K562 (cell line): ENCODE data around the gene XPO1. TPM values are rescaled to one million over a fixed set of nuclear protein-coding genes. Genes with fewer than 3 reads are reported as not detected.

Source experiments
- ATAC-seq: fragments of 200-7000 bp; cut with Tn5 transposase; 3 replicates; pipeline ENCODE4 v1.9.1; 2020; ENCODE audit warnings: moderate library complexity
- BruUV-seq: library from RNA; stranded (reverse); fragments of 400-500 nt; replicated peaks from 2 replicates; lab custom pipeline; 2021; lab: Mats Ljungman, UMichigan
- CTCF ChIA-PET: fragments of 300-600 bp; formaldehyde crosslinking; extraction: SDS; loops from one replicate; lab custom pipeline; 2021; ENCODE audit warnings: low intra/inter-chr PET ratio; lab: Yijun Ruan, JAX
- POLR2A ChIA-PET: fragments of 300-600, 350-650 bp; sonication (Branson Sonifier 250); formaldehyde crosslinking; extraction: SDS; loops from one replicate; lab custom pipeline; 2021; ENCODE audit warnings: antibody characterized with exemption, inconsistent platforms; lab: Yijun Ruan, JAX
- DNase-seq, 4 experiments: peaks; one replicate each; pipeline versions ENCODE4 v3.0.0 to v3.0.0-alpha.2; 2011 to 2018; ENCODE audit warnings: low spot score in 3 of 4, mixed read lengths in 3 of 4; ENCODE audit errors: extremely low read depth in 1 of 4
- FAIRE-seq: peaks from 2 replicates; lab custom pipeline; 2011; peaks lifted over from hg19 to GRCh38; lab: Jason Lieb, UNC
- H2AFZ ChIP-seq: 2 replicates; pipeline ENCODE4 v1.6.0; 2011; ENCODE audit warnings: low read depth, low read length, control low read depth, inconsistent platforms
- H3K27ac ChIP-seq: fragments of 200-600 bp; 3 replicates; pipeline ENCODE4 v1.8.0; 2011; ENCODE audit warnings: low read depth, mild to moderate bottlenecking, control low read depth, inconsistent platforms, low read length, moderate library complexity, mixed read lengths; ENCODE audit errors: extremely low read depth
- H3K27me3 ChIP-seq, 2 experiments: fragments of 300-600 bp in 1 of 2; 2 replicates in 1 of 2; 3 replicates in 1 of 2; pipeline versions ENCODE4 v1.6.0 to v1.8.0; 2011; ENCODE audit warnings: inconsistent platforms in 2 of 2, low read length in 2 of 2, mild to moderate bottlenecking in 1 of 2, mixed read lengths in 1 of 2, moderate library complexity in 1 of 2; ENCODE audit not compliant: control insufficient read depth in 2 of 2, insufficient read depth in 2 of 2
- H3K36me3 ChIP-seq: fragments of 300-600 bp; 3 replicates; pipeline ENCODE4 v1.8.0; 2011; ENCODE audit warnings: mild to moderate bottlenecking, low read length, inconsistent platforms; ENCODE audit not compliant: control insufficient read depth, insufficient read depth
- H3K4me1 ChIP-seq, 2 experiments: fragments of 200-600 bp in 1 of 2; replicated peaks in 1 of 2; 2 replicates in 1 of 2; 3 replicates in 1 of 2; pipeline versions ENCODE4 v1.5.1 to v1.8.0; 2011; ENCODE audit warnings: inconsistent platforms in 2 of 2, low read length in 2 of 2, mild to moderate bottlenecking in 1 of 2, mixed read lengths in 1 of 2, moderate library complexity in 1 of 2; ENCODE audit not compliant: control insufficient read depth in 2 of 2, insufficient read depth in 2 of 2
- H3K4me2 ChIP-seq: 2 replicates; pipeline ENCODE4 v1.6.1; 2011; ENCODE audit warnings: low read length, control low read depth, inconsistent platforms, mixed read lengths; ENCODE audit not compliant: insufficient read depth
- H3K4me3 ChIP-seq: fragments of 200-600 bp; sonication (generic), shearing (Covaris generic); 2 replicates; pipeline ENCODE4 v1.5.1; 2016; ENCODE audit warnings: control low read depth, inconsistent platforms
- H3K79me2 ChIP-seq: fragments of 200-600 bp; 3 replicates; pipeline ENCODE4 v1.8.0; 2011; ENCODE audit warnings: low read length, inconsistent platforms; ENCODE audit not compliant: control insufficient read depth, insufficient read depth
- H3K9ac ChIP-seq, 2 experiments: 2 replicates each; pipeline versions ENCODE4 v1.6.0 to v1.6.1; 2011; ENCODE audit warnings: low read depth in 2 of 2, low read length in 2 of 2, control low read depth in 1 of 2, inconsistent platforms in 1 of 2, mild to moderate bottlenecking in 1 of 2, mixed read lengths in 1 of 2; ENCODE audit not compliant: insufficient read depth in 1 of 2
- H3K9me1 ChIP-seq: one replicate; pipeline ENCODE4 v1.6.0; 2011; ENCODE audit warnings: inconsistent platforms, mild to moderate bottlenecking, low read length, moderate library complexity; ENCODE audit not compliant: control insufficient read depth, insufficient read depth
- H3K9me3 ChIP-seq: replicated peaks from 2 replicates; pipeline ENCODE4 v1.5.1; 2011; ENCODE audit warnings: low read depth, low read length, inconsistent platforms; ENCODE audit not compliant: control insufficient read depth, insufficient read depth
- H4K20me1 ChIP-seq: replicated peaks from 2 replicates; pipeline ENCODE4 v1.6.1; 2011; ENCODE audit warnings: low read length, inconsistent platforms, mixed read lengths; ENCODE audit not compliant: control insufficient read depth, insufficient read depth
- ARID1B ChIP-seq: fragments of 450-650 bp; IDR thresholded peaks from 2 replicates; pipeline ENCODE4 v1.6.1; 2016; ENCODE audit warnings: antibody characterized with exemption, mild to moderate bottlenecking, inconsistent platforms
- ARNT ChIP-seq, 2 experiments: fragments of 450-650 bp; IDR thresholded peaks; 2 replicates each; pipeline ENCODE4 v1.6.1; 2016; ENCODE audit warnings: mild to moderate bottlenecking in 1 of 2
- CBFA2T3 ChIP-seq: fragments of 450-650 bp; IDR thresholded peaks from 2 replicates; pipeline ENCODE4 v1.6.1; 2017
- CTBP1 ChIP-seq: fragments of 450-650 bp; IDR thresholded peaks from 2 replicates; pipeline ENCODE4 v1.6.1; 2016; ENCODE audit warnings: borderline replicate concordance
- DEAF1 ChIP-seq: fragments of 450-650 bp; formaldehyde crosslinking; IDR thresholded peaks from 2 replicates; pipeline ENCODE4 v1.4.0; 2020; ENCODE audit warnings: mild to moderate bottlenecking, moderate library complexity
- MEIS2 ChIP-seq: fragments of 450-650 bp; IDR thresholded peaks from 2 replicates; pipeline ENCODE4 v1.6.1; 2014; ENCODE audit warnings: mild to moderate bottlenecking; ENCODE audit not compliant: partially characterized antibody
- SIN3A ChIP-seq, 2 experiments: fragments of 150-350 bp in 1 of 2; IDR thresholded peaks; 2 replicates each; pipeline ENCODE4 v1.6.1; 2011 to 2016; ENCODE audit warnings: borderline replicate concordance in 2 of 2, low read depth in 2 of 2, low read length in 2 of 2, mild to moderate bottlenecking in 2 of 2, moderate library complexity in 2 of 2; ENCODE audit not compliant: control insufficient read depth in 1 of 2
- SPI1 ChIP-seq: IDR thresholded peaks from 2 replicates; pipeline ENCODE4 v1.6.1; 2011; ENCODE audit warnings: low read depth, low read length, control low read depth, borderline replicate concordance
- SRF ChIP-seq, 2 experiments: fragments of 250-450, 450-650 bp in 1 of 2; sonication (Bioruptor Pico) in 1 of 2; sonication (generic) in 1 of 2; formaldehyde crosslinking; IDR thresholded peaks; 2 replicates each; pipeline versions ENCODE4 v1.5.0 to v1.5.1; 2020 to 2022; ENCODE audit warnings: mild to moderate bottlenecking in 1 of 2, missing genetic modification reagents in 1 of 2
- WGBS: fragments of 100-300 bp; shearing (Covaris generic); methylation state at CpG from one replicate; pipeline ENCODE4 v1.1.6; 2016; ENCODE audit warnings: low coverage, mixed read lengths; ENCODE audit not compliant: insufficient coverage; ENCODE audit errors: missing lambda C conversion rate; 5-methylcytosine and 5-hydroxymethylcytosine counted together
- in situ Hi-C: fragments of 300-500 bp; cut with MboI; formaldehyde crosslinking; loops from 4 replicates; pipeline ENCODE4 v1.15.0; 2018; ENCODE audit warnings: inconsistent platforms, mixed read lengths
- intact Hi-C: fragments of 100-400 bp; cut with micrococcal nuclease; formaldehyde crosslinking; loops from 2 replicates; pipeline ENCODE4 v1.14.2; 2022
- polyA plus RNA-seq, 8 experiments: library from polyadenylated mRNA; depleted of rRNA in 4 of 8; stranded (reverse) in 5 of 8; unstranded in 3 of 8; fragments of >200 nt; fragmentation: Nextera tagmentation in 2 of 8; fragmentation: Illumina TruSeq in 1 of 8; extraction: Ambion mirVana in 2 of 8; extraction: Trizol in 1 of 8; gene quantifications; 2 replicates each; pipeline versions ENCODE4 v1.2.1 to v1.2.3, GENCODE V29; 2011 to 2014; ENCODE audit warnings: inconsistent platforms in 1 of 8, missing spikeins in 1 of 8
- total RNA-seq, 7 experiments: library from RNA; depleted of rRNA in 6 of 7; stranded (reverse); fragments of >200 nt in 6 of 7; fragmentation: Illumina TruSeq in 2 of 7; extraction: Trizol in 2 of 7; gene quantifications; 2 replicates each; pipeline versions ENCODE4 v1.2.1 to v1.2.3, GENCODE V29; 2011 to 2021; ENCODE audit warnings: low replicate concordance in 1 of 7
- TF ChIP-seq, protein P1 (sequence below), 2 experiments: fragments of 450-650 bp; IDR thresholded peaks; 2 replicates each; pipeline ENCODE4 v1.6.1; 2016; ENCODE audit warnings: mild to moderate bottlenecking in 2 of 2, borderline replicate concordance in 1 of 2, low read depth in 1 of 2, moderate library complexity in 1 of 2
- TF ChIP-seq, protein P2 (sequence below): sonication (generic); formaldehyde crosslinking; IDR thresholded peaks from 2 replicates; pipeline ENCODE4 v1.8.1; 2023; ENCODE audit warnings: mild to moderate bottlenecking, missing genetic modification reagents, moderate library complexity

Gene XPO1
- total and polyA plus RNA-seq, 9 of the 15 experiments (the other 6 are each of a cell fraction or from before 2014, with no cell fraction given): 86.2 to 307 (median 216) TPM

- peaks cover 3% of the 10 kb centered on the region; the same call in 1 of the 2 replicates for H4K20me1 ChIP-seq
- peak; percentile 80 for ATAC-seq
- TF ChIP-seq, protein P1, sequence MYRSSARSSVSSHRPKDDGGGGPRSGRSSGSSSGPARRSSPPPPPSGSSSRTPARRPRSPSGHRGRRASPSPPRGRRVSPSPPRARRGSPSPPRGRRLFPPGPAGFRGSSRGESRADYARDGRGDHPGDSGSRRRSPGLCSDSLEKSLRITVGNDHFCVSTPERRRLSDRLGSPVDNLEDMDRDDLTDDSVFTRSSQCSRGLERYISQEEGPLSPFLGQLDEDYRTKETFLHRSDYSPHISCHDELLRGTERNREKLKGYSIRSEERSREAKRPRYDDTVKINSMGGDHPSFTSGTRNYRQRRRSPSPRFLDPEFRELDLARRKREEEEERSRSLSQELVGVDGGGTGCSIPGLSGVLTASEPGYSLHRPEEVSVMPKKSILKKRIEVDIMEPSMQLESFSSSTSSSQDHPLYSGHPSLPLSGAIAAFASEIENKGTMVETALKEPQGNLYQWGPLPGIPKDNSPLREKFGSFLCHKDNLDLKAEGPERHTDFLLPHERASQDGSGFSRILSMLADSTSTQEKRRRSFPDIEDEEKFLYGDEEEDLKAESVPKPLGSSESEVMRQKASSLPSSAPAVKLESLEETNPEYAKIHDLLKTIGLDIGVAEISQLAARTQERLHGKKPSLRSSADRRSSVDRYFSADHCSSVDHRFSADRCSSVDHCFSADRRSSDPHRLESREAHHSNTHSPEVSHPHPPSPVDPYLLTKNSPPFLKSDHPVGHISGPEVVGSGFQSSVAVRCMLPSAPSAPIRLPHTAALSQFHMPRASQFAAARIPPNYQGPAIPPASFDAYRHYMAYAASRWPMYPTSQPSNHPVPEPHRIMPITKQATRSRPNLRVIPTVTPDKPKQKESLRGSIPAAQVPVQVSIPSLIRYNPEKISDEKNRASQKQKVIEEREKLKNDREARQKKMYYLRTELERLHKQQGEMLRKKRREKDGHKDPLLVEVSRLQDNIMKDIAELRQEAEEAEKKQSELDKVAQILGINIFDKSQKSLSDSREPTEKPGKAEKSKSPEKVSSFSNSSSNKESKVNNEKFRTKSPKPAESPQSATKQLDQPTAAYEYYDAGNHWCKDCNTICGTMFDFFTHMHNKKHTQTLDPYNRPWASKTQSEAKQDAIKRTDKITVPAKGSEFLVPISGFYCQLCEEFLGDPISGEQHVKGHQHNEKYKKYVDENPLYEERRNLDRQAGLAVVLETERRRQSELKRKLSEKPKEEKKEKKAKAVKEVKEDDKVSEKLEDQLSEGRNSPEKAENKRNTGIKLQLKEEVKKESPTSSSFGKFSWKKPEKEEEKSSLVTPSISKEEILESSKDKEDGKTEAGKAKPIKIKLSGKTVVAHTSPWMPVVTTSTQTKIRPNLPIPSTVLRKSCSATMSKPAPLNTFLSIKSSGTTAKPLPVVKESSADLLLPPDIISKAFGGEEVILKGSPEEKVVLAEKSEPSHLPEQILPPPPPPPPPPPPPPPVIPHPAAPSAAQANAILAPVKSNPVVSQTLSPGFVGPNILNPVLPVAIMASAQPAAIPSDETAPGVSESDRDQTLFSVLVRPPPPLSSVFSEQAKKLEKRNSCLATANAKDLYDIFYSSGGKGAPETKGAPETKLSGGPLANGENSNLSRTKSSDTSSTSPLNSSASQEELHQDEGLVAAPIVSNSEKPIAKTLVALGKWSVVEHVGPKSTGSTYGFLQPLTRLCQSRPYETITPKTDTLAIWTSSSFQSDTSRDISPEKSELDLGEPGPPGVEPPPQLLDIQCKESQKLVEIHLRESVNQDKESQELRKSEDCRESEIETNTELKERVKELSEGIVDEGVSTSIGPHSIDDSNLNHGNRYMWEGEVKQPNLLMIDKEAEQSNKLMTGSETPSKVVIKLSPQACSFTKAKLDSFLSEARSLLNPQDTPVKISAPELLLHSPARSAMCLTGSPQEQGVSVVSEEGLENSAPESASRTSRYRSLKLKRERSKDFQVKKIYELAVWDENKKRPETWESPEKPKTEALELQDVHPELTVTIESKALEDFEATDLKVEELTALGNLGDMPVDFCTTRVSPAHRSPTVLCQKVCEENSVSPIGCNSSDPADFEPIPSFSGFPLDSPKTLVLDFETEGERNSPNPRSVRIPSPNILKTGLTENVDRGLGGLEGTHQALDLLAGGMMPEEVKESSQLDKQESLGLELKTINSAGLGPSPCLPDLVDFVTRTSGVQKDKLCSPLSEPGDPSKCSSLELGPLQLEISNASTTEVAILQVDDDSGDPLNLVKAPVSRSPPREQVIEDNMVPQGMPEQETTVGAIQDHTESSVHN (IDR thresholded peaks at IDR 0.05; ENCODE audit: borderline replicate concordance in 1 of 2, low read depth in 1 of 2): no peak
- TF ChIP-seq SPI1 (no peak), DEAF1 (CRISPR knock-in tag) (no peak), MEIS2 (peak; percentile 60), SRF (CRISPR knock-in tag; IDR thresholded peaks at IDR 0.05) (no peak), CTBP1 (no peak), CBFA2T3 (peak; percentile 69), ARID1B (peak; percentile 59), ARNT (IDR thresholded peaks at IDR 0.05) (no peak), SIN3A (IDR thresholded peaks at IDR 0.05; ENCODE audit: borderline replicate concordance in 2 of 2, control insufficient read depth in 1 of 2, low read depth in 2 of 2, low read length in 2 of 2) (no peak)
- TF ChIP-seq, protein P2, sequence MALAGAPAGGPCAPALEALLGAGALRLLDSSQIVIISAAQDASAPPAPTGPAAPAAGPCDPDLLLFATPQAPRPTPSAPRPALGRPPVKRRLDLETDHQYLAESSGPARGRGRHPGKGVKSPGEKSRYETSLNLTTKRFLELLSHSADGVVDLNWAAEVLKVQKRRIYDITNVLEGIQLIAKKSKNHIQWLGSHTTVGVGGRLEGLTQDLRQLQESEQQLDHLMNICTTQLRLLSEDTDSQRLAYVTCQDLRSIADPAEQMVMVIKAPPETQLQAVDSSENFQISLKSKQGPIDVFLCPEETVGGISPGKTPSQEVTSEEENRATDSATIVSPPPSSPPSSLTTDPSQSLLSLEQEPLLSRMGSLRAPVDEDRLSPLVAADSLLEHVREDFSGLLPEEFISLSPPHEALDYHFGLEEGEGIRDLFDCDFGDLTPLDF (CRISPR knock-in tag): no peak
Observed at GRCh38 chr2:61448229-61448628, 89.9 kb downstream of the XPO1 start.

More at GRCh38 chr2:61448229-61448628, 89.9 kb downstream of the XPO1 start:
- H3K9ac ChIP-seq: peak overlapping the region in 1 of 2 experiments; percentile 52; a peak in 1 of 4 replicates
- no peaks in the 10 kb centered on the region for H3K27me3 ChIP-seq
- 36% methylated on average over 2 of the region's 2 CpGs for WGBS
- in situ Hi-C loops (no loop called here), intact Hi-C loops (no loop called here)
- peaks cover 4 to 9% of the 10 kb centered on the region in 2 experiments; a peak in 4 of 5 replicates for H3K4me1 ChIP-seq
- no peak overlapping the region for H2AFZ ChIP-seq
- peaks cover 97% of the 10 kb centered on the region for H3K79me2 ChIP-seq
- H3K9me3 ChIP-seq: peaks cover 3% of the 10 kb centered on the region
- BruUV-seq: no TSS peak
- H3K4me2 ChIP-seq: peak overlapping the region; percentile 22
- ChIA-PET CTCF (no interaction called here), POLR2A (interaction anchor here (0.6 to 1.0 kb wide), 2 partner anchors 9 to 10 kb away, joined by 3 read pairs; no protein-coding TSS in a partner anchor)
- peaks cover 19% of the 10 kb centered on the region; the same call in 2 of the 3 replicates for H3K36me3 ChIP-seq
- no peaks in the 10 kb centered on the region for H3K9me1 ChIP-seq
- DNase-seq (peak in 1 of 4 experiments; percentile 63), FAIRE-seq (peak; percentile 44)
- peak overlapping the region; percentile 38; the same call in 1 of the 3 replicates for H3K27ac ChIP-seq
- no peak overlapping the region for H3K4me3 ChIP-seq
